SH-SY5Y (cell line): ENCODE measurements around the gene SART1.

Experiments
- GATA2 ChIP-seq: IDR thresholded peaks from 2 replicates; pipeline ENCODE4 v1.6.1; 2011; ENCODE audit warnings: mild to moderate bottlenecking, low read depth, low read length
- GATA3 ChIP-seq: IDR thresholded peaks from 2 replicates; pipeline ENCODE4 v1.6.1; 2011; ENCODE audit warnings: low read depth, mild to moderate bottlenecking, low read length, moderate library complexity

SART1 gene

DNA sequence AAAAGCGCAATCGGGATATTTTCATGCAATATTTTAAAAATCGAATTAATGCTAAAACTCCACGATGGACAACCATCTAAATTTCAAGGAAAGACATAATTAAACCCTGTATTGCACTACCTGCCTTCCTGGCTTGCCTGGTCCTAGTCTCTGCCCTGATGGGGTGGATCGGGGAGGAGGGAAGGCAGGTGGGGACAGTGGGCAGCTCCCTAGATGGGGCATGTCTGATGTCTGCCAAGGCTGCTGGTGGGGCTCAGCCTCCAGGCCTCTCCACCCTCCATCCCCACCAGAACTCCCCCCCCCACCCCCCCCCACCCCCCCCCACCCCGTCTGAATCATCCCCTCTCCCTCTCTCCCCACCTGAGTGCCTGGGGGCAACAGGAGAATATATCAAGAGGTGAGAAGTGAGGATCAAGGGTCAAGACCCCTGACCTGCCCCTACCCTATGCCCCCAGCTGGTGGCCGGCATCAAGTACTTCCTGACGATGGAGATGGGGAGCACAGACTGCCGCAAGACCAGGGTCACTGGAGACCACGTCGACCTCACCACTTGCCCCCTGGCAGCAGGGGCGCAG lies 50.9 kb downstream of the SART1 start:
- TF ChIP-seq GATA2 (no peak), GATA3 (no peak)

DNA sequence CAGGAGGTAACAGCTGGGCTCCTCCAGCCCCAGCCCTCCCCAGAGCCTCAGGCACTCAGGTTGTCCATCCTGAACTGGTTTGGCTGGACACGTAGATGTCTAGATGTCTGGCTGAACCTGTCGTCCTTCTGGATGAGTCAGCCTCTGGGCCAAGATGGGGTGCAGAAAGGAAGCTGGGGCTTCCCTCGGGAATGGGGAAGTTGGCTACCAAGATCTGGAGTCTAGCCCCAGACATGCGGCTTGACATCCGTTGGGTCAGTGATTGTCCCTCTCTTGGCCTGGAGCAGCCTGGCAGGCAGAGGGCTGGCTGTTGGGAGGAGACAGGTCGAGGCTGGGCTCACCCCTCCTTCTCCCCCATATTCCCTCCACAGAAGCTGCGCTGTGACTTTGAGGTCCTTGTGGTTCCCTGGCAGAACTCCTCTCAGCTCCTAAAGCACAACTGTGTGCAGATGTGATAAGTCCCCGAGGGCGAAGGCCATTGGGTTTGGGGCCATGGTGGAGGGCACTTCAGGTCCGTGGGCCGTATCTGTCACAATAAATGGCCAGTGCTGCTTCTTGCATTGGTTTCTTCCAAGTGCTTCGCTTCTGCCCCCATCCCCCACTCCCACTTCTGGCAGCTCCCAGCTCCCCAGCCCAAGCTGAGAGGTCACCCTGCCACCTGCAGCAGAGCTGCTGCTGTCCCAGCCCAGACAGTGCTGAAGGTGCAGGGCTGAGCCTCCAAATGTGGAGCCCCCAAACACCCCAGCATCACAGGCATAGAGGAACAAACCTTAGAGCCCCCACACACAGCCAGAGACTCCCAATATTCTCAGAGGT lies 51.6 kb downstream of the SART1 start:
- TF ChIP-seq GATA3, result no peak
- TF ChIP-seq GATA2, result no peak

DNA sequence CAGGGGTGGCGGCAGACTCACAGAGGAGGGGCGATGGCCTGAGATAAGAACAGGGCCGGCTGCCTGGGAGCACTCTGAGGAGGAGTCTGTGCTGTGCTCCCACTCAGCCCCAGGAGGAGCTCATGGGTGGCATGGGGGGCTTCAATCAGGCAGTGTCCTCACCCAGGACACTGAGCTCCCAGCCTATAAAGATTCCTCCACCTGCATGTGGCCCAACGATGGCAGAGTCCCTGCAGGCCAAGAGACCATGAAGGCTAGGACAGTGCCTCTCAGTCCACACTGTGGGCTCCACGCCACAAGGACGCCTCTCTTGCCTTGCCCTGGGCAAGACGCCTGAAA lies 52.2 kb downstream of the SART1 start:
- no peak for TF ChIP-seq GATA2
- no peak for TF ChIP-seq GATA3

GRCh38 chr11:66014804-66015453 lies 53.4 kb downstream of the SART1 start:
- TF ChIP-seq GATA2 (no peak), GATA3 (no peak)

DNA sequence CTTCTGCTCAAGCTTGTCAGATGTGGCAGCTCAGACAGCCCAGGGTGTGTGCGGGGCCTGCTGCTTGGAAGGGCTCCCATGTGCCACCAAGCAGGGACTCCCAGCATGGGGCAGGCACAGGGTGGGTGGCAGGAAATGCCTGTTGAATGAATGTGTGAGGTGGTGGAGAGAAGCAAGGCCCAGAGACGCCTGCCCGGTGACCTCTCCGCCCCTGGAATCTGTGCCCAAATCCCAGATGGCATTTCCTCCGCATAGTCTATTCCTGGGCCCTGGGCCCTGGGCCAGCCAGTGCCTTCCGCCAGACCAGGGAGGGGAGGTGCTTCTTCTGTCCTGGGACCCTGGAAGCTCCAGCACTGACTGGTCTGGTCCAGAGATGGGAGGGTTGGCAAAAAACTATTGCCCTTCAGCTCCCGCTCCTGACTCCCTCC lies 53.9 kb downstream of the SART1 start:
- no peak for TF ChIP-seq GATA3
- no peak for TF ChIP-seq GATA2

DNA sequence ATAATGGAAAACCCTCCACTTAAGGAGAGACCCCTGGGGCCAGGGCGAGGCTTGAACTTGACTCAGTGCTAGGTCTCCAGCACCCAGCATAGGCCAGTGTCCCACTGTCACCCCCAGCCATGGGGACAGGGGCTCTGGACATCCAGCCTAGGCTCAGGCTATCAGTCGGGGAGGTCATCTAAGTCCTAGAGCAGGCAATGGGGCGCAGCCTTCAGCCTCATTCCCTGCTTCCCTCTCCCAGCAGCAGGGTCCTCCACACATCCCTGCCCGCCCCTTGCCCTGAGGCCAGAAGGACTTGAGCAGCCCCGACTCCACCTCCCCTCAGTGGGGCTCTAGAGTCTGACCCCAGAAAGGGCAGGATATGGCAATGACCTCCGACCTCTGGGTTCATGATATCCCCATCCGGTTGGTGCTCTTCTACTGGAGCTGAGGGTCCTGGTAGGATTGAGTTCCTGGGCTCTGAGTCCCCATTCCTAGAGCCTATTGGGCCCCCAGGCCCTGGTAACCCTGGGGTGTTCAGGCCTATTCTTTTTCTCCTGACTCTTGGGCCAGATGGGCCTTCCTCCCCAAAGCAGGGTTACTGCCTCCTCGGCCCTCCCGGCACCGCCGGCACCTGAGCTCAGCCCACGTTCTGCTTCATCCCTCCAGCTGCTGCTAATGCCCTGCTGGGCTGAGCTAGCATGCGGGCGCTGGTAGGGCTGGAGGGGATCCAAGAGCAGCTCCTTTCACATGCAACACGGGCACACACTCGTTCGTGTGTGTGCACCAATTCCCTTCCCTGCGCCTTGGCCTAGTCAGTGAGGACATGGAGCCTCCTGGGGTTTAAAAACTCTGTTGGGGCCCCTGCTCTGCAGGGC lies 54.6 kb downstream of the SART1 start:
- TF ChIP-seq GATA3 (no peak), GATA2 (no peak)

GRCh38 chr11:66016793-66017177 lies 55.3 kb downstream of the SART1 start:
- TF ChIP-seq GATA2 (no peak), GATA3 (no peak)

GRCh38 chr11:66017321-66017720 lies 55.8 kb downstream of the SART1 start:
- TF ChIP-seq GATA3 (no peak), GATA2 (no peak)

DNA sequence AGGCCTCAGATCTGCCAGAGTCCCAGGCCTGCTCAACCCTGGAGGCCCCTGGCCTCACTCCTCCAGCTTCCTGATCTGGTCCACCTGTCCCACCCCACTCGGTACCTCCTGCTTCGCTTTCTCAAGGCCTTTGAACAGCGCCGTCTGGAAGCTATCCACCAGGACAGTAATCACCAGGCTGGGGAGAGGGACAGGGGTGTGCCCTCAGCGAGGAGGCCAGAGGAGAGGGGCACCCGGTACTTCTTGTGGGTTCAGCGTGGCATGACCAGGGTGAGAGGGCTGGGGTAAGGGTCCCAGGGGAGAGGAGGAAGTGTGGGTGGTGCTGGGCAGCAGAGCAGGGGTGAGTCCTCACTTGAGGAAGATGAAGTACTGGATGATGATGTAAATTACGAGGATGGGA lies 58.7 kb downstream of the SART1 start:
- TF ChIP-seq GATA3 (no peak), GATA2 (no peak)

- TF ChIP-seq GATA2 (no peak), GATA3 (no peak)
Observed at GRCh38 chr11:66020618-66021357, 59.3 kb downstream of the SART1 start.

DNA sequence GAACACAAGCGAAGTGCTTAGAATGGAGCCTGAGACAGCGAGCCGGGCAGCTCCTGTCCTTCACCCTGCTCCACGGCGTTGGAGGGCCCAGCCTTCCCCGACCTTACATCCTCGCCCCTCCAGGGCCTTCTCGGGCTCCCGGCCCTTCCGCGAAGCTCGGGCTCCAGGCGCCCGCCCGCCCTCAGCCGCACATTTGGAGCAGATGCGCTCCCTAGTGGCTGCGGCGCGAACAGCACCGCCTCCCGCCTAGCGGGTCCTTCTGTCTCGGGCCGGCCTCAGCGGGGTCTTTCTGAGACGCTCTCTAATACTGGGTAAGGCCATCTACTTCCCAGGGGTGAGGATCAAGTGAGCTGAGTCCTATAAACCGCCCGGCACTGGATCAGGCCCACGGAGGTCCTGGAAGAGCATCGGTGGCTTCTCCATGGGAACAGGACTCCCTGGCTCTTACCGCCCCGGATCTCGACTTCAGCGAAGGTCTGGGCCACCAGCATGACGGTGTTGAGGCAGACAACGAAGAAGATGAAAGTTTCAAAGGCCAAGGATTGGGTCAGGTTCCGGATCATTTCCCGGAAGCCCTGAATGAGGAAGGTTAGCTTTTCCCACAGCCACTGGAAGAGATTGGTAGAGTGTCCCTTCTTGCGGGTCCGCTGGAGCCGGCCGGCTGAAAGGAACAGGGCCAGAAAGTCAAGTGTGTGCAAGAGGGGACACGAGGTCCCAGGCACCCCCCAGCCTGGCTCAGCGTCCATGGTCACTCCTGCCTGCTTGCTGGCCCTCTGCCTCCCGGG lies 61.1 kb downstream of the SART1 start:
- TF ChIP-seq GATA2 (no peak), GATA3 (no peak)

DNA sequence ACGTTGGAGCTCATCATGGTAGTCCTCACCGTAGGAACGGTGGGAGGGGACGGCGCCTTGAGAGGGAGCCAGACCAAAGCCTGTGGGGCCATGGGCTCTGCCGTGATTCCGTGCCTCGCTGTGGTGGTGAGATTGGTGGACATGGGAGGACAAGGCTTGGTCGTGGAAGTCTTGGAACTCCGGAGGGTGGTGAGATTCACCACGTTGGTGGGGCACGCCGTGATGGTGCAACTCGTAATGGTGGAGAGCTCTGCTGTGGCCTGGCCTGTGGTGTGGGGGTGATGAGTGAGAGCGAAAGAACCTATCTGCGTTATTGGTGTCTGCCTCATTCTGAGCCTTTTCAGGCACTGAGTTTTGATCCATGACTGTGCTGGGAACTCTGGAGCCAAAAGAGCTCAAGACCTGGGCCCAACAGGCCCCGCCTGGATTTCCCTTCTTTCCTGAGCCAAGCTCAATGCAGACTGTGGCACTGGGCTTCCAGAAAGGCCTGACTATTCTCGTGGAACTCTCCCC lies 64.5 kb downstream of the SART1 start, which contains the start of gene CATSPER1:
TSS of gene CATSPER1 (minus strand) at position 463 of the 513 bp plus-strand sequence. CDS start at position 363, 100 bp downstream.
- TF ChIP-seq GATA2 (no peak), GATA3 (no peak)
